SK-N-SH (cell line): ENCODE measurements around the gene TMOD3. TPM values are rescaled to one million over a fixed set of nuclear protein-coding genes. Genes with fewer than 3 reads are reported as not detected.

ENCODE experiments used
- CTCF ChIA-PET: fragments of 300-600, 350-600 bp; formaldehyde crosslinking; extraction: SDS; loops from one replicate; lab custom pipeline; 2021; lab: Yijun Ruan, JAX
- POLR2A ChIA-PET: fragments of 350-600 bp; sonication (Branson Sonifier 250); formaldehyde crosslinking; extraction: SDS; loops from one replicate; lab custom pipeline; 2020; ENCODE audit warnings: antibody characterized with exemption, inconsistent platforms; lab: Yijun Ruan, JAX
- DNase-seq: peaks from one replicate; pipeline ENCODE4 v3.0.0; 2012
- H2AFZ ChIP-seq: fragments of 200-600 bp; sonication (generic); 2 replicates; pipeline ENCODE4 v1.8.1; 2016; ENCODE audit warnings: antibody characterized with exemption, mild to moderate bottlenecking, low read depth
- H3F3A ChIP-seq: fragments of 200-600 bp; sonication (generic); replicated peaks from 2 replicates; pipeline ENCODE3; 2016; ENCODE audit warnings: antibody characterized with exemption, mild to moderate bottlenecking; ENCODE audit not compliant: insufficient read depth
- H3K27ac ChIP-seq, 2 experiments: fragments of 200-500 bp in 1 of 2; fragments of 200-600 bp in 1 of 2; sonication (Bioruptor generic) in 1 of 2; sonication (generic), shearing (Covaris generic) in 1 of 2; 2 replicates each; pipeline versions ENCODE4 v1.5.1 to v1.6.1; 2014 to 2016; ENCODE audit warnings: low read depth in 2 of 2, inconsistent platforms in 1 of 2, low read length in 1 of 2, mild to moderate bottlenecking in 1 of 2, mixed read lengths in 1 of 2
- H3K27me3 ChIP-seq: fragments of 200-600 bp; sonication (generic), shearing (Covaris generic); 2 replicates; pipeline ENCODE4 v1.6.1; 2016; ENCODE audit warnings: mixed run types; ENCODE audit not compliant: insufficient read depth
- H3K36me3 ChIP-seq, 2 experiments: fragments of 200-500 bp in 1 of 2; fragments of 200-600 bp in 1 of 2; sonication (Bioruptor generic) in 1 of 2; sonication (generic) in 1 of 2; replicated peaks in 1 of 2; 2 replicates each; pipeline versions ENCODE3 to v1.5.1; 2014 to 2016; ENCODE audit warnings: low read length in 1 of 2, mild to moderate bottlenecking in 1 of 2; ENCODE audit not compliant: insufficient read depth in 2 of 2, control insufficient read depth in 1 of 2
- H3K4me1 ChIP-seq, 2 experiments: fragments of 200-500 bp in 1 of 2; fragments of 200-600 bp in 1 of 2; sonication (Bioruptor generic) in 1 of 2; sonication (generic), shearing (Covaris generic) in 1 of 2; 2 replicates each; pipeline versions ENCODE4 v1.5.1 to v1.6.1; 2014 to 2016; ENCODE audit warnings: low read depth in 1 of 2, low read length in 1 of 2, mixed run types in 1 of 2; ENCODE audit not compliant: insufficient read depth in 2 of 2, control insufficient read depth in 1 of 2
- H3K4me2 ChIP-seq: fragments of 200-600 bp; sonication (generic), shearing (Covaris generic); 2 replicates; pipeline ENCODE4 v1.6.1; 2017; ENCODE audit warnings: mixed run types
- H3K4me3 ChIP-seq, 2 experiments: fragments of 200-500 bp in 1 of 2; fragments of 200-600 bp in 1 of 2; sonication (Bioruptor generic) in 1 of 2; sonication (generic), shearing (Covaris generic) in 1 of 2; 2 replicates each; pipeline versions ENCODE4 v1.5.1 to v1.8.1; 2014 to 2016; ENCODE audit warnings: low read depth in 2 of 2, inconsistent platforms in 1 of 2, low read length in 1 of 2, mild to moderate bottlenecking in 1 of 2, mixed read lengths in 1 of 2, moderate library complexity in 1 of 2
- H3K79me2 ChIP-seq: fragments of 200-600 bp; sonication (generic); 2 replicates; pipeline ENCODE4 v1.8.1; 2017; ENCODE audit warnings: mild to moderate bottlenecking; ENCODE audit not compliant: insufficient read depth
- H3K9ac ChIP-seq: fragments of 200-600 bp; sonication (generic); 2 replicates; pipeline ENCODE4 v1.6.1; 2017; ENCODE audit warnings: mixed run types
- H3K9me2 ChIP-seq: fragments of 200-600 bp; sonication (generic); 2 replicates; pipeline ENCODE4 v1.6.1; 2017; ENCODE audit warnings: mixed run types
- H3K9me3 ChIP-seq: fragments of 200-600 bp; sonication (generic); 2 replicates; pipeline ENCODE4 v1.6.1; 2017; ENCODE audit warnings: mixed run types, mild to moderate bottlenecking, moderate library complexity
- H4K20me1 ChIP-seq: fragments of 200-600 bp; sonication (generic); 2 replicates; pipeline ENCODE4 v1.6.1; 2017; ENCODE audit warnings: mild to moderate bottlenecking, mixed run types; ENCODE audit not compliant: insufficient read depth
- CHD2 ChIP-seq: fragments of 150-350 bp; IDR thresholded peaks from 2 replicates; pipeline ENCODE4 v1.6.1; 2018; ENCODE audit warnings: low read length; ENCODE audit not compliant: partially characterized antibody
- ELF1 ChIP-seq: IDR thresholded peaks from 2 replicates; pipeline ENCODE4 v1.4.0; 2012
- EP300 ChIP-seq, 2 experiments: IDR thresholded peaks; 2 replicates each; pipeline versions ENCODE4 v1.4.0 to v1.6.1; 2012; ENCODE audit warnings: borderline replicate concordance in 1 of 2, low read depth in 1 of 2, low read length in 1 of 2
- FOSL2 ChIP-seq: IDR thresholded peaks from 2 replicates; pipeline ENCODE4 v1.4.0; 2012; ENCODE audit warnings: low read depth, mild to moderate bottlenecking, moderate library complexity, borderline replicate concordance
- FOXM1 ChIP-seq: IDR thresholded peaks from 2 replicates; pipeline ENCODE4 v1.4.0; 2012; ENCODE audit warnings: low read depth, mild to moderate bottlenecking
- JUND ChIP-seq: IDR thresholded peaks from 2 replicates; pipeline ENCODE4 v1.4.0; 2012
- MXI1 ChIP-seq: IDR thresholded peaks from 2 replicates; pipeline ENCODE4 v1.6.1; 2012; ENCODE audit warnings: mild to moderate bottlenecking, low read depth, low read length, improper control_type of control experiment
- NFIC ChIP-seq: IDR thresholded peaks from 2 replicates; pipeline ENCODE4 v1.4.0; 2012; ENCODE audit warnings: borderline replicate concordance
- PBX3 ChIP-seq: IDR thresholded peaks from 2 replicates; pipeline ENCODE4; 2012
- POLR2AphosphoS5 ChIP-seq: IDR thresholded peaks from 2 replicates; pipeline ENCODE4 v1.6.1; 2012; ENCODE audit warnings: low read depth, low read length
- RAD21 ChIP-seq: IDR thresholded peaks from 2 replicates; pipeline ENCODE4 v1.6.1; 2012; ENCODE audit warnings: mild to moderate bottlenecking, low read length
- REST ChIP-seq: IDR thresholded peaks from 2 replicates; pipeline ENCODE4 v1.6.1; 2012; ENCODE audit warnings: mild to moderate bottlenecking, low read depth, low read length, moderate library complexity
- RXRA ChIP-seq: IDR thresholded peaks from 2 replicates; pipeline ENCODE4 v1.4.0; 2012; ENCODE audit warnings: low read depth, mild to moderate bottlenecking, borderline replicate concordance
- SIN3A ChIP-seq: IDR thresholded peaks from 2 replicates; pipeline ENCODE4 v1.6.1; 2012; ENCODE audit warnings: low read depth, mild to moderate bottlenecking, low read length, moderate library complexity, borderline replicate concordance
- TAF1 ChIP-seq: IDR thresholded peaks from 2 replicates; pipeline ENCODE4 v1.6.1; 2012; ENCODE audit warnings: low read depth, mild to moderate bottlenecking, low read length, moderate library complexity, borderline replicate concordance
- TCF12 ChIP-seq: IDR thresholded peaks from 2 replicates; pipeline ENCODE4 v1.4.0; 2012
- TEAD4 ChIP-seq: IDR thresholded peaks from 2 replicates; pipeline ENCODE4 v1.4.0; 2012; ENCODE audit warnings: mild to moderate bottlenecking, borderline replicate concordance; ENCODE audit not compliant: insufficient read depth
- ZBTB33 ChIP-seq: IDR thresholded peaks from 2 replicates; pipeline ENCODE4 v1.4.0; 2012; ENCODE audit warnings: low read depth, borderline replicate concordance
- WGBS: methylation state at CpG from one replicate; pipeline ENCODE4 v1.1.6; 2017; ENCODE audit warnings: low lambda C conversion rate; 5-methylcytosine and 5-hydroxymethylcytosine counted together
- polyA plus RNA-seq, 3 experiments: library from polyadenylated mRNA; depleted of rRNA; stranded (reverse); fragments of >200 nt; gene quantifications; 2 replicates each; pipeline ENCODE4 v1.2.3, GENCODE V29; 2012
- TF ChIP-seq, protein P1 (sequence below): IDR thresholded peaks from 2 replicates; pipeline ENCODE4 v1.4.0; 2012; ENCODE audit warnings: low read depth

Gene TMOD3
- polyA plus RNA-seq, 1 of the 3 experiments (the other 2 are of a cell fraction): 6.0 TPM

- no peak for DNase-seq
- 15% methylated on average over 8 of the region's 8 CpGs for WGBS
- Histone ChIP-seq H3K4me3 (0 out of 4 replicates have a peak overlapping the region, but pooled peaks of 1 of the 2 experiments have one; percentile 2), H3K79me2 (peaks cover 63% of the 10 kb centered on the region), H2AFZ (no peak overlapping the region), H3K4me2 (peak overlapping the region; percentile 42; the same call in 1 of the 2 replicates), H3K9ac (peak overlapping the region; percentile 65), H3K36me3 (peaks cover 14 to 24% of the 10 kb centered on the region in 2 experiments), H3F3A (peaks cover 48% of the 10 kb centered on the region), H3K4me1 (peaks cover 5 to 33% of the 10 kb centered on the region in 2 experiments; a peak in 3 of 4 replicates), H3K9me3 (no peaks in the 10 kb centered on the region), H3K27ac (peak overlapping the region; percentile 63 to 99; a peak in 3 of 4 replicates), H3K27me3 (no peaks in the 10 kb centered on the region), H4K20me1 (peaks cover 7% of the 10 kb centered on the region; the same call in 1 of the 2 replicates), H3K9me2 (no peaks in the 10 kb centered on the region)
- TF ChIP-seq POLR2AphosphoS5: peak; percentile 36; the same call in 1 of the 2 replicates
- TF ChIP-seq JUND: peak; percentile 83
- no peak for TF ChIP-seq RAD21
- peak; percentile 52; the same call in 1 of the 2 replicates for TF ChIP-seq FOXM1
- TF ChIP-seq FOSL2: peak; percentile 95
- no peak for TF ChIP-seq CHD2
- TF ChIP-seq NFIC: peak; percentile 59; the same call in 1 of the 2 replicates
- TF ChIP-seq SIN3A: 0 out of 2 replicates have a peak, but pooled peaks have one; percentile 43
- TF ChIP-seq TEAD4: peak; percentile 64; the same call in 1 of the 2 replicates
- TF ChIP-seq TCF12: peak; percentile 88
- TF ChIP-seq TAF1: 0 out of 2 replicates have a peak, but pooled peaks have one; percentile 26
- 0 out of 2 replicates have a peak, but pooled peaks have one; percentile 42 for TF ChIP-seq REST
- peak in 1 of 2 experiments; percentile 65; a peak in 1 of 4 replicates for TF ChIP-seq EP300 (IDR thresholded peaks at IDR 0.05; ENCODE audit: borderline replicate concordance in 1 of 2, low read depth in 1 of 2, low read length in 1 of 2)
- peak; percentile 78 for TF ChIP-seq PBX3
- no peak for TF ChIP-seq ELF1
- TF ChIP-seq, protein P1, sequence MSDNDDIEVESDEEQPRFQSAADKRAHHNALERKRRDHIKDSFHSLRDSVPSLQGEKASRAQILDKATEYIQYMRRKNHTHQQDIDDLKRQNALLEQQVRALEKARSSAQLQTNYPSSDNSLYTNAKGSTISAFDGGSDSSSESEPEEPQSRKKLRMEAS: peak; percentile 45; the same call in 1 of the 2 replicates
- TF ChIP-seq RXRA: 0 out of 2 replicates have a peak, but pooled peaks have one; percentile 20
- no peak for TF ChIP-seq ZBTB33
- no peak for TF ChIP-seq MXI1
- ChIA-PET POLR2A (no interaction called here), CTCF (interaction anchor here (0.6 to 1.1 kb wide), 2 partner anchors 14 to 344 kb away, joined by 3 to 5 read pairs; no protein-coding TSS in a partner anchor)
Measured at GRCh38 chr15:51874751-51875644, 45.5 kb downstream of the TMOD3 start.
